ENCODE results near the gene SLC4A11. TPM values are rescaled to one million over a fixed set of nuclear protein-coding genes. Genes with fewer than 3 reads are reported as not detected.

SLC4A11 gene
- total and polyA plus RNA-seq, 7 donors, result 0.10 to 1.4 (median 0.44) TPM

DNA sequence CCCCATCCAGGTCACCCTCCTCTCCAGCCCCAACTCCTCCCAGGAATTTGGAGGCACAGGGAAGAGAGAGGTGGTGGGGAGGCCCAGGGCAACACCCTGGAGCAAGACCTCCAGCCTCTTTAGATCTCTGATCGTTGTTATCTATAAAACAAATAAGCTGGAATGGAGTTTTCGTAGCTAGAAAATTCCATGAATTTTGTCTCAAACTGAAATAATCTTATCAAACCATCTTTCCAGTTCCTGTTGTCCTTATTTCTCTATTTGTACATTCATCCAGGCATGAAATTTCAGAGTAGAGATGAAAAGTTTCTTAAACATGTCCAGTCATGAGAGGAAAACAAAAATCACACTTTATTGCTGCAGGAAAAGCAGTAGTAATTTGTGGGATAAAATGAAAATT is 6.2 kb upstream of the SLC4A11 start:
- Histone ChIP-seq H3K36me3 (ENCODE audit: insufficient read depth in 1 of 2, low read depth in 1 of 2) (no peaks in the 10 kb centered on the region), H3K4me1 (peaks cover 12% of the 10 kb centered on the region), H3K27me3 (ENCODE audit: insufficient read depth in 3 of 3, low read length in 2 of 3) (peaks cover 0 to 11% (median 5%) of the 10 kb centered on the region in 3 donors), H3K27ac (no peak overlapping the region), H3K9me3 (no peaks in the 10 kb centered on the region), H3K4me3 (no peak overlapping the region)
- 80 to 86% (median 84%) methylated on average over 2 of the region's 2 CpGs for WGBS, 3 donors
- no peak for DNase-seq
- intact Hi-C loops (cut with DNase I), result loop anchor here in 1 of 2 donors (5.0 kb wide), 1 partner anchor 128 kb away; no protein-coding TSS in a partner anchor
- TF ChIP-seq, protein P1, sequence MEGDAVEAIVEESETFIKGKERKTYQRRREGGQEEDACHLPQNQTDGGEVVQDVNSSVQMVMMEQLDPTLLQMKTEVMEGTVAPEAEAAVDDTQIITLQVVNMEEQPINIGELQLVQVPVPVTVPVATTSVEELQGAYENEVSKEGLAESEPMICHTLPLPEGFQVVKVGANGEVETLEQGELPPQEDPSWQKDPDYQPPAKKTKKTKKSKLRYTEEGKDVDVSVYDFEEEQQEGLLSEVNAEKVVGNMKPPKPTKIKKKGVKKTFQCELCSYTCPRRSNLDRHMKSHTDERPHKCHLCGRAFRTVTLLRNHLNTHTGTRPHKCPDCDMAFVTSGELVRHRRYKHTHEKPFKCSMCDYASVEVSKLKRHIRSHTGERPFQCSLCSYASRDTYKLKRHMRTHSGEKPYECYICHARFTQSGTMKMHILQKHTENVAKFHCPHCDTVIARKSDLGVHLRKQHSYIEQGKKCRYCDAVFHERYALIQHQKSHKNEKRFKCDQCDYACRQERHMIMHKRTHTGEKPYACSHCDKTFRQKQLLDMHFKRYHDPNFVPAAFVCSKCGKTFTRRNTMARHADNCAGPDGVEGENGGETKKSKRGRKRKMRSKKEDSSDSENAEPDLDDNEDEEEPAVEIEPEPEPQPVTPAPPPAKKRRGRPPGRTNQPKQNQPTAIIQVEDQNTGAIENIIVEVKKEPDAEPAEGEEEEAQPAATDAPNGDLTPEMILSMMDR (IDR thresholded peaks at IDR 0.05), result no peak
- no peak for ATAC-seq

DNA sequence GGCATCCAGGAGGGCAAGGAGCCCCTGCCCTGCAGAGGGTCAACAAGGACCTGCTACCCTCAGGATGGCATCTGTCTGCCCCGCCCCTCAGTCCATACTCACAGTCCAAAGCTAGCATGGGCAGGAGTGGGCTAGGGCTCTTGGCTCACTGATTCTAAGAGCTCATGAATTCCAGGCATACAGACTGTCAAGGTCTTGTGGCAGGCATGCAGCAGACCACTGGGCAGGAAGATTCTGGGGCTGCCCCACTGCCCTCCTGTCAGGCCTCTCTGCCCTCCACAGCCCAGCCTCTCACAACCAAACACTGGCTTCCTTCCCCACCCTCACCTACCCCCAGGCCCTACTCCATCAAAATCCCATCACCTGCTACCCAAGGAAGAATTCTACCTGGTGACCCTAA is 5.6 kb upstream of the SLC4A11 start:
- no peak overlapping the region for H3K27ac ChIP-seq

DNA sequence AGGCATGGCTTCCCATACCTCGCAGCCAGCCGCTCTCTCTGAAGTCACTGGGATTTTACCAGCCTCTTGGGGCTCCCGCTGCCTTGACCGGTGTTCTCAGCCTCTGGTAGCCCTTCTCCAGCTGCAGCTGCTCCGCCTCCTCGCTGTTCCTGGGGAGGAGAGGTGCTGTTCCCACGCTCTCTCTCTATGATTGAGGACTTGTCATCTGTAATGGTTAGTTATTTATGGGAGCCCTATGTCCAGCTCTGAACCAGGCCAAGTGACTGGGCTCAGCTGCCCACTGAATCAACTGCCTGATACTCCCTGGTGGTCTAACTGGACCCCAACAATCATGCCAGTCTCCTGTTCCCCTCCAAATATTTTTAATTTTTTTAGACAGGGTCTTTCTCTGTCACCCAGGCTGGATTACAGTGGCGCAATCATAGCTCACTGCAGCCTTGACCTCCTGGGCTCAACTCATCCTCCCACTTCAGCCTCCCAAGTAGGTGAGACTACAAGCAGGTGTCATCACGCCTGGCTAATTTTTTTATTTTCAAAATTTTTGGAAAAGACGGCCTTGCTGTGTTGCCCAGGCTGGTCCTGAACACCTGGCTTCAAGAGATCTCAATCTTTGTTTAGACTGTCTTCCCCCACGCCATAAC is 4.8 kb upstream of the SLC4A11 start:
- peaks cover 13% of the 10 kb centered on the region for H3K4me1 ChIP-seq
- H3K36me3 ChIP-seq (ENCODE audit: insufficient read depth in 1 of 2, low read depth in 1 of 2), result no peaks in the 10 kb centered on the region
- no peaks in the 10 kb centered on the region for H3K9me3 ChIP-seq
- no peak overlapping the region for H3K4me3 ChIP-seq
- H3K27ac ChIP-seq, result no peak overlapping the region
- no peak for ATAC-seq
- intact Hi-C loops (cut with DNase I), result no loop called here
- no peak for DNase-seq
- H3K27me3 ChIP-seq (ENCODE audit: insufficient read depth in 3 of 3, low read length in 2 of 3), result peaks cover 0 to 24% (median 13%) of the 10 kb centered on the region in 3 donors
- TF ChIP-seq, protein P1 (IDR thresholded peaks at IDR 0.05), result no peak
- WGBS, 3 donors, result 59 to 64% (median 60%) methylated on average over 11 of the region's 11 CpGs

More for the DNA sequence above, 5.6 kb upstream of the SLC4A11 start:
- WGBS, 3 donors, result 73 to 86% (median 83%) methylated on average over 1 of the region's 1 CpG
- Histone ChIP-seq H3K4me3 (no peak overlapping the region), H3K4me1 (peaks cover 16% of the 10 kb centered on the region), H3K36me3 (ENCODE audit: insufficient read depth in 1 of 2, low read depth in 1 of 2) (no peaks in the 10 kb centered on the region), H3K9me3 (no peaks in the 10 kb centered on the region), H3K27me3 (ENCODE audit: insufficient read depth in 3 of 3, low read length in 2 of 3) (peaks cover 0 to 16% (median 6%) of the 10 kb centered on the region in 3 donors)
- intact Hi-C loops (cut with DNase I), result loop anchor here in 1 of 2 donors (5.0 kb wide), 1 partner anchor 127 kb away; no protein-coding TSS in a partner anchor
- DNase-seq (no peak), ATAC-seq (no peak)
- TF ChIP-seq, protein P1 (IDR thresholded peaks at IDR 0.05), result no peak

DNA sequence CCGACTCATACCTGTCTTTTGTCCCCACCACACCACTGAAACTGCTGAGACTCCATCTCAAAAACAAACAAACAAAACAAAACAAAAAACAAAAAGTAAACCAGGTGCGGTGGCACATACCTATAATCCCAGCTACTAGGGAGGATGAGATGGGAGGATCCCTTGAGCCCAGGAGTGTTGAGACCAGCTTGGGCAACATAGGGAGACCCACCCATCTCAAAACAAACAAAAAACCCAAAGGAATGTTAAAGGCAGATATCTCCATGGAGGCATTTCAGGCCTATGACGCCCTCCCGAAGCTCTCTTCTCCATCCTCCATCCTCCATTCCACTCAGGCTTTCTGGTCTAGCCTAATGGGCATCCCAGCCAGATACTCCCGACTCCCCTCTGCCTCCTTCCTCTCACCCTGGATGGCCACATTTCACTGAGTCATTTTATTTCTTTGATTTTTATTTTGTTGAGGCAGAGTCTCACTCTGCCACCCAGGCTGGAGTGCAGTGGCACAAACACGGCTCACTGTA is 3.2 kb upstream of the SLC4A11 start:
- TF ChIP-seq, protein P1 (IDR thresholded peaks at IDR 0.05), result no peak
- ATAC-seq (no peak), DNase-seq (no peak)
- intact Hi-C loops (cut with DNase I), result no loop called here
- Histone ChIP-seq H3K36me3 (ENCODE audit: insufficient read depth in 1 of 2, low read depth in 1 of 2) (no peaks in the 10 kb centered on the region), H3K9me3 (no peaks in the 10 kb centered on the region), H3K27ac (no peak overlapping the region), H3K27me3 (ENCODE audit: insufficient read depth in 3 of 3, low read length in 2 of 3) (peaks cover 0 to 38% (median 26%) of the 10 kb centered on the region in 3 donors), H3K4me3 (no peak overlapping the region), H3K4me1 (peaks cover 6% of the 10 kb centered on the region)
- WGBS, 3 donors, result 60 to 66% (median 65%) methylated on average over 6 of the region's 6 CpGs

Measured in psoas muscle (tissue), 8 donors.